B cell (primary cell): Measurements from ENCODE around the gene NOS2.
"Not testable (repeated sequence)": the region's sequence is repeated elsewhere in the genome, so short reads cannot be mapped to it uniquely, and the experiment has no call there.

Experiments
- CTCF ChIP-seq: fragments of 200-600 bp; IDR thresholded peaks from one replicate; pipeline ENCODE4 v1.8.0; 2022; ENCODE audit warnings: antibody characterized with exemption, mild to moderate bottlenecking
- EZH2 ChIP-seq: IDR thresholded peaks from 2 replicates; pipeline ENCODE4 v1.6.1; 2012; ENCODE audit warnings: borderline replicate concordance, low read depth, mild to moderate bottlenecking, moderate library complexity, low read length; ENCODE audit not compliant: insufficient read depth, poor library complexity, severe bottlenecking

DNA sequence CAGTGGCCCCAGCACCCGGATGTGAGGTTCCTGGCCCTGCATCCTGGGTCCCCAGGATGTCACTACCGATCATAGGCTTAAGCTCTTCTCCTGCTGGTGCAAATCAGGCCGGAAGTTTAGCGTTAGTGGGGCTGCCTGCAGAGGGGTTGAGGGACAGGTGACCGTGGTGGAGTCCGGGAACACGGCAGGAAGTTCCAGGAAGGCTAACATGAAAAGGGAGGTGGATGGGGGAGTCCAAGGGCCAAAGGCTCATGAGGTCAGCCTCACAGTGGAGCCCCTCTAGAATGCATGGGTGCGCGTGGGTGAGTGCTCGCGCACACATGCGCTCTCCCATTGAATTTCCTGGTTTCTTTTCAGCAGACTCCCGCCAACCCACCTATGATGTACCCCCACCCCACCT lies 46.6 kb downstream of the NOS2 start:
- TF ChIP-seq CTCF, EZH2: not testable (repeated sequence)
